ENCODE results near the gene NABP2. TPM values are rescaled to one million over a fixed set of nuclear protein-coding genes. Genes with fewer than 3 reads are reported as not detected.

Gene NABP2
- total RNA-seq, 1 experiment from 2014 or later, result 68.5 TPM

- POLR2A ChIA-PET (ENCODE audit: unreplicated experiment), result no interaction called here
- Histone ChIP-seq H3K27ac (no peak overlapping the region), H4K20me1 (ENCODE audit: insufficient read depth) (no peaks in the 10 kb centered on the region; the same call in 1 of the 2 replicates), H3K9me3 (ENCODE audit: insufficient read depth, low read depth) (no peaks in the 10 kb centered on the region), H3K4me1 (replicated peaks; ENCODE audit: insufficient read depth) (no peaks in the 10 kb centered on the region), H3F3A (ENCODE audit: insufficient read depth, low read depth) (no peaks in the 10 kb centered on the region), H3K9me2 (ENCODE audit: insufficient read depth) (no peaks in the 10 kb centered on the region), H3K79me2 (ENCODE audit: low read depth) (no peaks in the 10 kb centered on the region), H3K4me3 (no peak overlapping the region), H3K27me3 (ENCODE audit: insufficient read depth, low read depth) (no peaks in the 10 kb centered on the region), H2AFZ (no peak overlapping the region), H3K36me3 (ENCODE audit: low read depth) (0 out of 2 replicates have a peak, but pooled peaks cover 11% of the 10 kb centered on the region), H3K4me2 (no peak overlapping the region)
- intact Hi-C loops (cut with micrococcal nuclease; ENCODE audit: unreplicated experiment), result no loop called here
- CTCF ChIA-PET, result no interaction called here
- no TSS peak for BruUV-seq (replicated peaks)
- no peak for TF ChIP-seq EZH2 (IDR thresholded peaks at IDR 0.05; ENCODE audit: low read depth)
- no peak for TF ChIP-seq CTCF (conservative IDR thresholded peaks at IDR 0.05)
- no peak for DNase-seq
Measured at GRCh38 chr12:56243731-56244181, 19.6 kb downstream of the NABP2 start.

- Histone ChIP-seq H3K27ac (no peak overlapping the region), H3K36me3 (ENCODE audit: low read depth) (peaks cover 16% of the 10 kb centered on the region; the same call in 1 of the 2 replicates), H3K79me2 (ENCODE audit: low read depth) (no peaks in the 10 kb centered on the region), H3F3A (ENCODE audit: insufficient read depth, low read depth) (no peaks in the 10 kb centered on the region), H3K9me2 (ENCODE audit: insufficient read depth) (no peaks in the 10 kb centered on the region), H3K4me3 (no peak overlapping the region), H3K4me2 (no peak overlapping the region), H4K20me1 (ENCODE audit: insufficient read depth) (no peaks in the 10 kb centered on the region; the same call in 1 of the 2 replicates), H3K4me1 (replicated peaks; ENCODE audit: insufficient read depth) (no peaks in the 10 kb centered on the region), H3K27me3 (ENCODE audit: insufficient read depth, low read depth) (no peaks in the 10 kb centered on the region), H2AFZ (no peak overlapping the region), H3K9me3 (ENCODE audit: insufficient read depth, low read depth) (no peaks in the 10 kb centered on the region)
- no peak for TF ChIP-seq CTCF (conservative IDR thresholded peaks at IDR 0.05)
- TF ChIP-seq EZH2 (IDR thresholded peaks at IDR 0.05; ENCODE audit: low read depth), result no peak
- CTCF ChIA-PET, result no interaction called here
- POLR2A ChIA-PET (ENCODE audit: unreplicated experiment), result no interaction called here
- no peak for DNase-seq
- BruUV-seq (replicated peaks), result no TSS peak
- intact Hi-C loops (cut with micrococcal nuclease; ENCODE audit: unreplicated experiment), result no loop called here
Measured at GRCh38 chr12:56244494-56244893, 20.4 kb downstream of the NABP2 start.

- ChIA-PET POLR2A (ENCODE audit: unreplicated experiment) (interaction anchor here (0.5 kb wide), 1 partner anchor 9 kb away, joined by 11 read pairs; no protein-coding TSS in a partner anchor), CTCF (no interaction called here)
- no peak for TF ChIP-seq CTCF (conservative IDR thresholded peaks at IDR 0.05)
- no peak for TF ChIP-seq EZH2 (IDR thresholded peaks at IDR 0.05; ENCODE audit: low read depth)
- intact Hi-C loops (cut with micrococcal nuclease; ENCODE audit: unreplicated experiment), result no loop called here
- no peak for DNase-seq
- Histone ChIP-seq H3K27ac (no peak overlapping the region), H3F3A (ENCODE audit: insufficient read depth, low read depth) (no peaks in the 10 kb centered on the region), H3K9me3 (ENCODE audit: insufficient read depth, low read depth) (no peaks in the 10 kb centered on the region), H3K4me2 (no peak overlapping the region), H3K27me3 (ENCODE audit: insufficient read depth, low read depth) (no peaks in the 10 kb centered on the region), H3K36me3 (ENCODE audit: low read depth) (peaks cover 18% of the 10 kb centered on the region; the same call in 1 of the 2 replicates), H3K4me3 (no peak overlapping the region), H4K20me1 (ENCODE audit: insufficient read depth) (no peaks in the 10 kb centered on the region; the same call in 1 of the 2 replicates), H3K79me2 (ENCODE audit: low read depth) (no peaks in the 10 kb centered on the region), H3K4me1 (replicated peaks; ENCODE audit: insufficient read depth) (no peaks in the 10 kb centered on the region), H2AFZ (no peak overlapping the region), H3K9me2 (ENCODE audit: insufficient read depth) (no peaks in the 10 kb centered on the region)
- no TSS peak for BruUV-seq (replicated peaks)
Measured at GRCh38 chr12:56247923-56248322, 23.8 kb downstream of the NABP2 start.
